ENCODE results near the gene WDFY4. TPM values are rescaled to one million over a fixed set of nuclear protein-coding genes. Genes with fewer than 3 reads are reported as not detected.

Gene WDFY4
- total and polyA plus RNA-seq, 11 donors: 0.46 to 19.8 (median 1.0) TPM

DNA sequence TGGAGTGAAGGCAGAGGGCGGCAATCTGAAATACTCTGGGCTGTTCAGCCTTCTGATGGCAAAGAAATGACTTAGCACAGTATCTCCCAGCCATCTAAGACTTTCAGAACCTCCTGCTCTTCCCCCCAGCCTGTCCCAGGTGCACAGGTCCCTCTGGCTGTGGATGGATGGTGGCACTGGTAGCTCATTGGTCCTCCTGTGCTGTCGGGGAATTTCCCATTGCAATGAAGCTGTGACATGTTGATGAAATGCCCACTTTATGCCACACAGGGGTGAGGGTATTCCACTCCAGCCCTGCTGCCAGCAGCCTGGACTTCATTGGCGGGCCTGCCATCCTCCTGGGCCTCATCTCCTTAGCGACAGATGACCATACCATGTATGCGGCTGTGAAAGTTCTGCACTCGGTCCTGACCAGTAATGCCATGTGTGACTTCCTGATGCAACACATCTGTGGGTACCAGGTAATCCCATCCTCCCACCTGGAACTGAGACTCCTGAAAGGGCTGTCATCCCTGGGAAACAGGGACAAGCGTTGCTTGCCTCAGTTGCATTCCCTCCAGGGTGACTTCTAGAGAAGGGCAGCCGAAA is 105.9 kb downstream of the WDFY4 start:
- intact Hi-C loops (cut with DNase I): no loop called here
- Histone ChIP-seq H3K36me3 (peaks cover 0 to 7% (median 0%) of the 10 kb centered on the region in 9 donors), H3K4me1 (peaks cover 0 to 17% (median 6%) of the 10 kb centered on the region in 12 donors), H3K4me3 (no peak overlapping the region), H3K27me3 (no peaks in the 10 kb centered on the region), H3K27ac (no peak overlapping the region), H3K9me3 (peaks cover 0 to 6% (median 0%) of the 10 kb centered on the region in 12 donors)
- ATAC-seq (no peak), DNase-seq (no peak)
- TF ChIP-seq POLR2A (IDR thresholded peaks at IDR 0.05): no peak
- TF ChIP-seq, protein P1, sequence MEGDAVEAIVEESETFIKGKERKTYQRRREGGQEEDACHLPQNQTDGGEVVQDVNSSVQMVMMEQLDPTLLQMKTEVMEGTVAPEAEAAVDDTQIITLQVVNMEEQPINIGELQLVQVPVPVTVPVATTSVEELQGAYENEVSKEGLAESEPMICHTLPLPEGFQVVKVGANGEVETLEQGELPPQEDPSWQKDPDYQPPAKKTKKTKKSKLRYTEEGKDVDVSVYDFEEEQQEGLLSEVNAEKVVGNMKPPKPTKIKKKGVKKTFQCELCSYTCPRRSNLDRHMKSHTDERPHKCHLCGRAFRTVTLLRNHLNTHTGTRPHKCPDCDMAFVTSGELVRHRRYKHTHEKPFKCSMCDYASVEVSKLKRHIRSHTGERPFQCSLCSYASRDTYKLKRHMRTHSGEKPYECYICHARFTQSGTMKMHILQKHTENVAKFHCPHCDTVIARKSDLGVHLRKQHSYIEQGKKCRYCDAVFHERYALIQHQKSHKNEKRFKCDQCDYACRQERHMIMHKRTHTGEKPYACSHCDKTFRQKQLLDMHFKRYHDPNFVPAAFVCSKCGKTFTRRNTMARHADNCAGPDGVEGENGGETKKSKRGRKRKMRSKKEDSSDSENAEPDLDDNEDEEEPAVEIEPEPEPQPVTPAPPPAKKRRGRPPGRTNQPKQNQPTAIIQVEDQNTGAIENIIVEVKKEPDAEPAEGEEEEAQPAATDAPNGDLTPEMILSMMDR (IDR thresholded peaks at IDR 0.05): no peak
- WGBS, 4 donors: 83 to 96% (median 91%) methylated on average over 7 to 8 of the region's 8 CpGs

DNA sequence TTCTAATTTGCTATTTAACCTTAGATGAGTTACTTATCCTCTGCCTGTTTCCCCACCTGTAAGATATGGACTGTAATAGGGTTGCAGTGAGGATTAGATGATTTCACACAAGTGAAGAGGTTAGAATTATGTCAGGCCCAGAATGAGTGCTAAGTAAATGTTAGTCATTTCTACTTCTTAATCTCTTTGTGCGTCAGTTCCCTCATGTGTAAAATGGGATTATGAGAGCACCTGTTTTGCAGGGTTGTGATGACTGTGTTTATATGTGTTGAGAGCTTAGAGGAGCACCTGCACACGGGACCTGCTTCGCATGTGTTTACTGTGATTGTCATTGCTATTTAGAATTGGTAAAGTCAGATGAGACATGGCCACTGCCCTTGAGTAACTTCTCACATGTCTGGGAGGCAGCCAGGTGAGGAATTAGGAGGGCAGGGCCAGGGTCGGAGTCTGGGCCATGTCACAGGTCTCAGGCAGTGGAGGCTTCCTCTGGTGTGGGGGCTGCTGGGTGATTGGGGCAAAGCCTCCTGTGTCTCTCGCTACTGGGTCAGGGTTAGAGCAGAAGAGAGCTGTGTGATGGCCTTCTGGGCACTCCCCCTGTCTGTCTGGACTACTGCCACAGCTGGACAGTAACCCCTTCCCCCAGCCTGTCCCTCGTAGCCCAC is 106.7 kb downstream of the WDFY4 start:
- 79 to 89% (median 87%) methylated on average over 3 to 6 of the region's 6 CpGs for WGBS, 4 donors

DNA sequence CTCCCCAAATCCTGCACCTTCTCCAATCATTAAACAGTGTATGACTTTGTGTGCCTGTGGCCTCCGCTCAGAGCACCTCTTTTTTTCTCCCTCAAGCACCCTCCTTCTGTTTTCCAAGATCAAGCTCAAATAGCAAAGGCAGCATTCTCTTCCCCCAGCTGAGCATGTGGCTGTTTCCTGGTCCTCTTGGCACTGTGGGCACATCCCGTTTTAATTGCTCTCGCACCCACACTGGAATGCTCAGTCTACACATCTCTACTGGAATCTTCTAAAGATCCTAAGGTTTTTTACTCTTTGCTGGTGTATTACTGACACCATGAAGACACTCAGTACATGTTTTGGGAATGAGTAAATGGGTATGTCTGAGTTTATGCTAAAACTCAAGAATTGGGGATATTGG is 107.4 kb downstream of the WDFY4 start:
- peak overlapping the region in 2 of 12 donors; percentile 34 to 37 for H3K27ac ChIP-seq
- intact Hi-C loops (cut with DNase I): no loop called here
- TF ChIP-seq POLR2A (IDR thresholded peaks at IDR 0.05): no peak
- TF ChIP-seq, protein P1 (IDR thresholded peaks at IDR 0.05): no peak
- H3K9me3 ChIP-seq: no peaks in the 10 kb centered on the region
- ATAC-seq (no peak), DNase-seq (no peak)
- H3K27me3 ChIP-seq: no peaks in the 10 kb centered on the region
- H3K36me3 ChIP-seq: peaks cover 0 to 7% (median 0%) of the 10 kb centered on the region in 9 donors
- WGBS, 4 donors: 74 to 84% (median 81%) methylated on average over 3 of the region's 3 CpGs
- no peak overlapping the region for H3K4me3 ChIP-seq
- H3K4me1 ChIP-seq: peaks cover 0 to 17% (median 6%) of the 10 kb centered on the region in 12 donors

More for the DNA sequence above, 106.7 kb downstream of the WDFY4 start:
- H3K36me3 ChIP-seq: peaks cover 0 to 7% (median 0%) of the 10 kb centered on the region in 9 donors
- ATAC-seq (no peak), DNase-seq (no peak)
- no peak overlapping the region for H3K27ac ChIP-seq
- H3K4me1 ChIP-seq: peaks cover 0 to 17% (median 6%) of the 10 kb centered on the region in 12 donors
- TF ChIP-seq, protein P1 (IDR thresholded peaks at IDR 0.05): no peak
- no peak for TF ChIP-seq POLR2A (IDR thresholded peaks at IDR 0.05)
- H3K4me3 ChIP-seq: no peak overlapping the region
- intact Hi-C loops (cut with DNase I): no loop called here
- no peaks in the 10 kb centered on the region for H3K27me3 ChIP-seq
- H3K9me3 ChIP-seq: no peaks in the 10 kb centered on the region

DNA sequence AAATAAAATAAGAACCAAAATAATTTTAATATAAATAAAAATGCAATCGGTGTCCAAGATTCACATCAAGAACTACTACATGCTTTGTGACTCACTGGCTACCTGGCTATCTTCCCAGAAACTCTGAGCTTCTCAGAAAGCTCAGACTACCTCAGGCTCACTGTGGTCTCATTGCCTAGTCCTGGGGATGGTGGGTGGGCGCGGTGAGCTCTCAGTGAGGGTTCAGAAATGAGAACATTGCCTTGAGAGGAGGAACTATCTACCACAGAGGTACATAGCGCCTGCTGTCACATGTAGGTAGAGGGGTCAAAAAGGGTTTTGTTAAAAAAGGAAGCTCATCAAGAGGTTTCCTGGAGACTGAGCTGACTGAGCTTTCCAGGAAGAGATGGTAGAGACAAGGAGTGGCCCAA is 108.0 kb downstream of the WDFY4 start:
- Histone ChIP-seq H3K36me3 (peaks cover 0 to 7% (median 0%) of the 10 kb centered on the region in 9 donors), H3K9me3 (no peaks in the 10 kb centered on the region), H3K4me3 (no peak overlapping the region), H3K4me1 (peaks cover 0 to 17% (median 6%) of the 10 kb centered on the region in 12 donors), H3K27ac (peak overlapping the region in 3 of 12 donors; percentile 10 to 37 (median 34)), H3K27me3 (no peaks in the 10 kb centered on the region)
- ATAC-seq: peak; percentile 51 to 76 (median 64)
- intact Hi-C loops (cut with DNase I): no loop called here
- 48 to 65% (median 54%) methylated on average over 4 of the region's 4 CpGs for WGBS, 4 donors
- no peak for TF ChIP-seq POLR2A (IDR thresholded peaks at IDR 0.05)
- TF ChIP-seq, protein P1 (IDR thresholded peaks at IDR 0.05): no peak
- no peak for DNase-seq
